ENCODE data around the gene FAM184B.

GRCh38 chr4:17781300-17782287, at the start of gene FAM184B:
- TF ChIP-seq CTCF (IDR thresholded peaks at IDR 0.05; ENCODE audit: low read length) (no peak), EZH2 (IDR thresholded peaks at IDR 0.05; ENCODE audit: borderline replicate concordance, low read length) (no peak)
